Measurements from ENCODE around the gene ASPM.
A peak's percentile ranks its signal among the peaks of the same experiment; 100 is the strongest.

ASPM gene

GRCh38 chr1:197146101-197147095 is at the start of gene ASPM:
TSS of gene ASPM (minus strand) at chr1:197146669. CDS start at chr1:197146437, 232 bp downstream.
- peak; percentile 96 to 97 (median 96) for DNase-seq

- DNase-seq = no peak
Measured at GRCh38 chr1:197195100-197195499, 48.6 kb upstream of the ASPM start.

GRCh38 chr1:197184190-197184589 is 37.7 kb upstream of the ASPM start:
- DNase-seq = no peak

GRCh38 chr1:197183195-197183748 is 36.8 kb upstream of the ASPM start:
- DNase-seq = no peak

GRCh38 chr1:197182716-197183115 is 36.2 kb upstream of the ASPM start:
- DNase-seq = no peak

- no peak for DNase-seq
Measured at GRCh38 chr1:197181982-197182381, 35.5 kb upstream of the ASPM start.

GRCh38 chr1:197180252-197180878 is 33.9 kb upstream of the ASPM start:
- DNase-seq = peak; percentile 35 to 65 (median 63)

- peak; percentile 32 to 74 (median 60) for DNase-seq
Measured at GRCh38 chr1:197178998-197179397, 32.5 kb upstream of the ASPM start.

GRCh38 chr1:197174818-197175217 is 28.3 kb upstream of the ASPM start:
- no peak for DNase-seq

- peak; percentile 5 to 27 (median 25) for DNase-seq
Measured at GRCh38 chr1:197173571-197174507, 27.4 kb upstream of the ASPM start.

- no peak for DNase-seq
Measured at GRCh38 chr1:197171531-197171930, 25.1 kb upstream of the ASPM start.

- DNase-seq = no peak
Measured at GRCh38 chr1:197170538-197170937, 24.1 kb upstream of the ASPM start.

GRCh38 chr1:197159461-197159860 is 13.0 kb upstream of the ASPM start:
- DNase-seq = no peak

GRCh38 chr1:197156692-197157091 is 10.2 kb upstream of the ASPM start:
- no peak for DNase-seq

- no peak for DNase-seq
Measured at GRCh38 chr1:197152662-197153061, 6.2 kb upstream of the ASPM start.

- DNase-seq = no peak
Measured at GRCh38 chr1:197151185-197151584, 4.7 kb upstream of the ASPM start.

GRCh38 chr1:197150336-197151005 is 4.0 kb upstream of the ASPM start:
- no peak for DNase-seq

- DNase-seq = no peak
Measured at GRCh38 chr1:197149340-197149739, 2.9 kb upstream of the ASPM start.

GRCh38 chr1:197145446-197146024 is 934 bp downstream of the ASPM start:
- peak; percentile 18 to 35 (median 34) for DNase-seq

- DNase-seq = peak; percentile 16 to 39 (median 33)
Measured at GRCh38 chr1:197144570-197145325, 1.7 kb downstream of the ASPM start.

- peak; percentile 16 to 56 (median 53) for DNase-seq
Measured at GRCh38 chr1:197143276-197143675, 3.2 kb downstream of the ASPM start.

Data from suppressor macrophage treated with lipopolysaccharide for 1 hour (primary cell).